ENCODE measurements around the gene CDKN1C. TPM values are rescaled to one million over a fixed set of nuclear protein-coding genes. Genes with fewer than 3 reads are reported as not detected.

CDKN1C gene
- total RNA-seq, 2 donors from 2014 or later: 17.2 to 28.7 TPM

DNA sequence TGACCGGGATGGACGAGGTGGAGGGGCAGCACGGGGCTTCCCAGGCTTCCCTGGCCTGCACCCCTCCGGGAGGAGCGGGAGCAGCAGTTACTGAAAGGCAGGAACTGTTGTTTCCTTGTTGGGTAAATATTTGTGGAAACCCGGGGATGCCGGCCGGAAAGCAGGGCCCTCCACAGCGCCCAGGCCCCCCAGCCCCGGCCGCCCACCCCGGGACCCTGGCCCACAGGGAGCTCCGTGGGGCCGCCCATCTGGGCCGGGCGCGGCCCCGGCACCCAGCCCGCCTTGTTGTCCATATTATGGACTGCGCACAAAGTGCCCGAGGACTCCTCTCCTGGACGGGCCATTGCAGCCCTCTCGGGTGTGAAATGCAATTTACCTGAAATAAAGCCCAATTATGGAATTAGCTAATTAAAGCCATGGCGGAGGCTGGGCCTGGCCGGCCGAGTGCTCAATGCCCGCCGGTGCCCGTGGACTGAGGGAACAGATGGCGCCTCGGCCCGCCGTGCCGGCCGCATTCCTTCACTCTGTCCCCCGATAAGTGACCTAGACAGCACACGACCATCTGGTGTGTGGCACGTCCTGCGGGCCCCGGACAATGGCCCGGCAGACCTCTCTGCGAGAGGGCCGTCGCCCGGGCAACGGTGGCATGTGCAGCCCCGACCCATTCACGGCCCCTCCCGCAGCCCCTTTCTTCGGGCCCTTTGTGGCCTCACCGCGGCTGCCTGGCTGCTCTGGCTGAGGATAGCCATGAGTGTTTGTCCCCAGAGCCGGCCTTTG, 35.4 kb downstream of the CDKN1C start:
- TF ChIP-seq, protein P1, sequence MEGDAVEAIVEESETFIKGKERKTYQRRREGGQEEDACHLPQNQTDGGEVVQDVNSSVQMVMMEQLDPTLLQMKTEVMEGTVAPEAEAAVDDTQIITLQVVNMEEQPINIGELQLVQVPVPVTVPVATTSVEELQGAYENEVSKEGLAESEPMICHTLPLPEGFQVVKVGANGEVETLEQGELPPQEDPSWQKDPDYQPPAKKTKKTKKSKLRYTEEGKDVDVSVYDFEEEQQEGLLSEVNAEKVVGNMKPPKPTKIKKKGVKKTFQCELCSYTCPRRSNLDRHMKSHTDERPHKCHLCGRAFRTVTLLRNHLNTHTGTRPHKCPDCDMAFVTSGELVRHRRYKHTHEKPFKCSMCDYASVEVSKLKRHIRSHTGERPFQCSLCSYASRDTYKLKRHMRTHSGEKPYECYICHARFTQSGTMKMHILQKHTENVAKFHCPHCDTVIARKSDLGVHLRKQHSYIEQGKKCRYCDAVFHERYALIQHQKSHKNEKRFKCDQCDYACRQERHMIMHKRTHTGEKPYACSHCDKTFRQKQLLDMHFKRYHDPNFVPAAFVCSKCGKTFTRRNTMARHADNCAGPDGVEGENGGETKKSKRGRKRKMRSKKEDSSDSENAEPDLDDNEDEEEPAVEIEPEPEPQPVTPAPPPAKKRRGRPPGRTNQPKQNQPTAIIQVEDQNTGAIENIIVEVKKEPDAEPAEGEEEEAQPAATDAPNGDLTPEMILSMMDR (IDR thresholded peaks at IDR 0.05): no peak
- Histone ChIP-seq H3K9me3 (no peaks in the 10 kb centered on the region), H3K27me3 (no peaks in the 10 kb centered on the region), H3K4me1 (no peaks in the 10 kb centered on the region), H3K27ac (no peak overlapping the region), H3K36me3 (no peaks in the 10 kb centered on the region), H3K4me3 (no peak overlapping the region)
- no peak for DNase-seq (ENCODE audit: low spot score)

DNA sequence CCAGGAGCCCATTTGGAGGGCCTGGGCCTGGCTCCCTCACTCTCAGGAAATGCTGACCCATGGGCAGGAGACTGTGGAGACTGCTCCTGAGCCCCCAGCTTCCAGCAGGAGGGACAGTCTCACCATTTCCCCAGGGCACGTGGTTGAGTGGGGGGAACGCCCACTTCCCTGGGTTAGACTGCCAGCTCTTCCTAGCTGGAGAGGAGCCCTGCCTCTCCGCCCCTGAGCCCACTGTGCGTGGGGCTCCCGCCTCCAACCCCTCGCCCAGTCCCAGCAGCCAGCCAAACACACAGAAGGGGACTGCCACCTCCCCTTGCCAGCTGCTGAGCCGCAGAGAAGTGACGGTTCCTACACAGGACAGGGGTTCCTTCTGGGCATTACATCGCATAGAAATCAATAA, 37.1 kb downstream of the CDKN1C start:
- TF ChIP-seq, protein P1 (IDR thresholded peaks at IDR 0.05): no peak
- H3K36me3 ChIP-seq: no peaks in the 10 kb centered on the region
- H3K9me3 ChIP-seq: no peaks in the 10 kb centered on the region
- H3K27me3 ChIP-seq: no peaks in the 10 kb centered on the region
- DNase-seq (ENCODE audit: low spot score): no peak
- no peak overlapping the region for H3K4me3 ChIP-seq
- H3K27ac ChIP-seq: no peak overlapping the region
- H3K4me1 ChIP-seq: no peaks in the 10 kb centered on the region

DNA sequence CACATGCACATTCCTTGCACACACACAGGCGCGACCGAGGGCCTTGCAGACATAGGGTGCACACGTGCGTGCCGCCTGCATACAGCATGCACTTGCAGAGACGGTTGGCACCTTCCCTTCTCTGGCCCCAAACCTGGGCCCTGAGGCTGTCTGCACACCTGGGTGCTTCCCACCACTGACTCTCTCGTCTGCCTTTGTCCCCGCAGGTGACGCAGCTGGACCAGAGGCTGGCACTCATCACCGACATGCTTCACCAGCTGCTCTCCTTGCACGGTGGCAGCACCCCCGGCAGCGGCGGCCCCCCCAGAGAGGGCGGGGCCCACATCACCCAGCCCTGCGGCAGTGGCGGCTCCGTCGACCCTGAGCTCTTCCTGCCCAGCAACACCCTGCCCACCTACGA, 38.0 kb downstream of the CDKN1C start:
- TF ChIP-seq, protein P1 (IDR thresholded peaks at IDR 0.05): no peak
- no peak overlapping the region for H3K4me3 ChIP-seq
- no peaks in the 10 kb centered on the region for H3K4me1 ChIP-seq
- no peak overlapping the region for H3K27ac ChIP-seq
- H3K9me3 ChIP-seq: no peaks in the 10 kb centered on the region
- no peaks in the 10 kb centered on the region for H3K36me3 ChIP-seq
- DNase-seq (ENCODE audit: low spot score): no peak
- H3K27me3 ChIP-seq: no peaks in the 10 kb centered on the region

DNA sequence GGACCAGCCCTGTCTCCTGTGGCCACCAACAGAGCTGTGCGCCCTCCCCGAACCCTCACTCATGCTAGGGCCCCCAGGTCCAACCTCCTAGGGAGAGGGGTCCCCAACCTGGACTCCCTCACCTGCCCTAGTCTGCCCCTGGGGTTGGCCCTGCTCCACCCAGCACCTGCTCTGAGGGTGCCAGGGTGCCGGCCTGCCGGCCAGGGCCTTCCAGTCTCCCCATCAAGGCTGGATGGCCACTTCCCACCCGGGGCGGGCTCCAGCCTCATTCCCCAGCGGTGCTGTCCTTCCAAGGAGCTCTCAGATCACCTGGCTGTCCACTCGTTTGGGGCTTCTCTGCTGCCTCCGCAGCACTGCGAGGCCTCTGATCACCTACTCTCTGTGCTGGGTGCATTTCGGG, 39.1 kb downstream of the CDKN1C start:
- H3K27ac ChIP-seq: no peak overlapping the region
- no peak for DNase-seq (ENCODE audit: low spot score)
- TF ChIP-seq, protein P1 (IDR thresholded peaks at IDR 0.05): no peak
- no peaks in the 10 kb centered on the region for H3K4me1 ChIP-seq
- no peaks in the 10 kb centered on the region for H3K36me3 ChIP-seq
- H3K4me3 ChIP-seq: no peak overlapping the region
- no peaks in the 10 kb centered on the region for H3K27me3 ChIP-seq
- H3K9me3 ChIP-seq: no peaks in the 10 kb centered on the region

DNA sequence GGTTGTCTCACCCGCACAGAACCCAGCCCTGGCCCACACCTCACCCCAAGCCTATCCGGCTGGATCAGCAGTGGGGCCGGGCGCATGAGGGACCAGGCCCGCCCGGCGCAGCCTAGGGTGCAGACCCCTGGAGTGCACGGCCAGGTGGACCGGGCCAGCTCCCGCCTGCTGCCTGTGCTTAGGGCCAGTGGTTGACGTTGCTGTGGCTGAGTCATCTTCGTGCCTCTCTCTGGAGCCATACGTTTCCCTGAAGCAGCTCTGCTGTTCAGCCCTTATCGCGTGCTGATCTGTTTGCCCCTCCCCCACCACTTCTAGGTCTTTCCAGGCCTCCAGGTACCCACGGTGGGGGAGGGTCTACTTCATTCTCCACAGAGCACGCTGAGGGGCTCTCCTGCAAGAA, 39.5 kb downstream of the CDKN1C start:
- TF ChIP-seq, protein P1 (IDR thresholded peaks at IDR 0.05): no peak
- no peaks in the 10 kb centered on the region for H3K9me3 ChIP-seq
- no peaks in the 10 kb centered on the region for H3K4me1 ChIP-seq
- DNase-seq (ENCODE audit: low spot score): no peak
- no peaks in the 10 kb centered on the region for H3K36me3 ChIP-seq
- no peak overlapping the region for H3K27ac ChIP-seq
- H3K27me3 ChIP-seq: no peaks in the 10 kb centered on the region
- H3K4me3 ChIP-seq: no peak overlapping the region

DNA sequence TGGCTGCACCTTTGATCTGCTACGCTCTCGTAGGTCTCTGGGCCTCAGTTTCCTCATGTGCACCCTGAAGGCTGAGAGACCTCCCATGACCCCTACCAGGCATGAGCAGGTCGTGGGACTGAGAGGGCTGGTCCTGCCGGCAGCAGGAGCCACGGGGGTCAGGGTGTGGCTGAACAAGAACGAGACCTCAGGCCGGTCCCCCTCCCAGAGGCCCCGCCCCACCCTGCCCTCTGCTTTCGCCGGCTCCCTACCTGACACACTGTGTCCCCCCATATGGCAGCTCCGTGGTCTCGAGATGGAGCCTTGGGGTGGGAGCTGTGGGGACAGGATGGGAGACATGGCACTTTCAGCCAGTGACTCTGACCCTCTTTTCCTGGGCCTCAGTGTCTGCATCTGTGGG, 40.6 kb downstream of the CDKN1C start:
- DNase-seq (ENCODE audit: low spot score): no peak
- no peaks in the 10 kb centered on the region for H3K4me1 ChIP-seq
- no peak overlapping the region for H3K4me3 ChIP-seq
- no peak overlapping the region for H3K27ac ChIP-seq
- H3K27me3 ChIP-seq: no peaks in the 10 kb centered on the region
- TF ChIP-seq, protein P1 (IDR thresholded peaks at IDR 0.05): no peak
- H3K36me3 ChIP-seq: no peaks in the 10 kb centered on the region
- no peaks in the 10 kb centered on the region for H3K9me3 ChIP-seq
